GM19099 (cell line): Measurements from ENCODE around the gene NUDT14.

Experiments
- POLR2A ChIP-seq: IDR thresholded peaks from 3 replicates; pipeline ENCODE4 v1.6.1; 2011; ENCODE audit warnings: low read depth; ENCODE audit not compliant: insufficient read length; ENCODE audit errors: extremely low read depth

The NUDT14 gene

DNA sequence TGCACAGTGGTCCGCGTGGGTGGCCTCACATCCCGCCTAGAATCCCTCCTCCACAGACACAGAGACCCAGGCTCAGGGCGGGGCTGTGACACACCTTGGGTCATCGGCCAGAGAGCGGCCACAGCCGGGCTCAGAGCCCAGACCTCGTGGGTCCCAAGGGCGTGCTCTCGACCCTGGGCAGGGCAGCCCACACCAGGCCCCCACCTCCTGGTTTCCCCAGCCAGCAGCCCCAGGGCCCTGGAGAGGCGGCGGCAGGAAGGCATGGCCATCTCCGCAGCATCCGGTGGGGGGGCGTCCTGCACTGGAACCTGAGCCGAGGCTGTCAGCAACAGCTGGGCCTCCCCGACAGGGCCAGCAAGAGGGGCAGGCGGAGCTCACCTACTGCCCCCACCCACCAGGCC, 27.8 kb downstream of the NUDT14 start:
- no peak for TF ChIP-seq POLR2A

DNA sequence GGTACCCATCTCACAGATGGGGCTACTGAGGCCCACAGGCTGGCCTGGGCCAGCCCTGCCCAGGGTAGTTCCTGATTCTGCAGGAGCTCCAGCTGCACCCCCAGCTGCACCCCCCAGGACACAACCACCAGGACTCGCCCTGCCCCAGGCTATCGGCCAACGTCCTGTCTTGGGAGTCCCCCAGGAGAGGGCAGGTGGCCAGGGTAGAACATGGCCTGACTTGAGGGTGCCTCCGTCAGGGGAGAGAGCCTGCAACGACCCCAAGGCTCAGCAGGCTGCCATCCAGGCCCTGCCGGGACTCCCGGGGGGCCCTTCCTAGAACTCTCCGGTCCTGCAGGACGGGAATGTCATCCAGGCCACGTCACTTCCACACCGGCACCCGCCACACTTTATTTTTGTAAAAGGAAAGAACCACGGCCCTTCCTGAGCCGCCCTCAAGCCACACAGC, 28.3 kb downstream of the NUDT14 start:
- no peak for TF ChIP-seq POLR2A

DNA sequence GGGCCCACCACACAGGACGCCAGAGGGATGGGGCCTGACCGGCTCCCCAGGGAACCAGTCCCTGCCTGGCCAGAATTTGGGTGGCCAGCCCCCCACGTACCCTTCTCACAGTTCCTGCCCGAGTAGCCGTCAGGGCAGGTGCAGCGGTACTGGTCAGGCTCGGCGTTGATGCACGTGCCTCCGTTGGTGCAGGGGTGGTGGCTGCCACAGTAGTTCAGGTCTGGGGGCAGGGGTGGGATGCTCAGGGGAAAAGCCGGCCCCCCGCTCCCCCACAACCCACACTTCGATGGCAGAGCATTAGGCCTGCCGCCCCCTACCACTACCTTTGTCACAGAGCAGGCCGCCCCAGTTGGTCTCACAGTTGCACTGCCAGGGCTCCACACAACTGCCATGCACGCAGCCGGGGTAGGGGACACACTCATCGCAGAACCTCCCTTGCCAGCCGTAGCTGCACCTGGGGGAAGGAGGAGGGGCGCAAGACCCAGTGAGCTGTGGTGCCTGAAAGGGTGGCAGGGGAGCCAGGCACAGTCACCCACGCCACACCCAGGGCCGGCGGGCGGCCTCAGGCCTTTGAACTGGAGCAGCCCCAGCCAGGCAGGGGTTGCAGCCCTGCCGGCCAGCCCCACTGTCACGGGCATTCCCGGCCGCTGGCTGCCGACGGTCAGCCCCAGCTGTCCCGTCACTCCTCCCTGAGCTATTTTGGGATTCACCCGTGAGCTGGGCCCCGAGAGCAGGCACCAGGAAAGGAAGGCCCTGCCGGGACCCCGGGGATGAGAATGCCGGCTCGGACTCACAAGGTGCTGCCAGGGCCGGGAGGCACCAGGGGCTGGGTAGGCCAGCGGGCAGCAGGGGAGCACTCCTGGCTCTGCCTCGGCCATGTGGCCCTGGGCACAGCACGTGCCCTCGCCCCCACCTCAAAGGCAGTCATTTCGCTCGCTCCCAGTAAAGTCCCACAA, 29.0 kb downstream of the NUDT14 start:
- TF ChIP-seq POLR2A: no peak

DNA sequence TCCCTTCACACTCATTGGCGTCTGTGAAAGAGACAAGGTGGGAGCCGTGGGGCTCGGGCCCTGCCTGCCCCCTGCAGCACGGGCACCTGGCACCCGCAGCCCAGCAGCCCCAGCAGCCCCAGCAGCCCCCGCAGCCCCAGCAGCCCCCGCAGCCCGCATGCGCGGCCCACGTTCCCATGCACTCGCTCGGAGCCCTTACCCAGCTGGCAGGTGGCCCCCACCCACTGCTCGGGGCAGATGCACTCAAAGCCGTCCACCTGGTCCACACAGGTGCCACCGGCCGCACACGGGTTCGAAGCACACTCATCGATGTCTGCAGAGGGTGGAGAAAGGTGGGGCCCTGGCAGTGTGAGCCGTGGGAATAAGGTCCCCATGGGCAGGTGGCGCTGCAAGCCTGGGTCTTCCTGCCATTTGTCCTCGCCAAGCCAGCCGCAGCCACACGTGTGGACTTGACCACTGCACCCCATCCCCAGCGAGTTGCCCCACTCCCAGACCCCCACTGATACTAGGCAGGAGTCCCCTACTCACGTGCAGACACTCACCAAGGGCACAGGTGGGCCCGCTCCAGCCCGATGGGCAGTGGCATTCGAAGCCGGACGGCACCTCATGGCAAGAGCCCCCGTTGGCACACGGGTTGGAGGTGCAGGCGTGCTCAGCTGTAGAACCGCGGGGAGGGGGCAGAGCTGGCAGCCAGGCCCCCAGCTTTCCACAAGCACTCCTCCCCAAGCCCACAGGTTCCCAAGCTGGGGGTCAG, 29.9 kb downstream of the NUDT14 start:
- no peak for TF ChIP-seq POLR2A

DNA sequence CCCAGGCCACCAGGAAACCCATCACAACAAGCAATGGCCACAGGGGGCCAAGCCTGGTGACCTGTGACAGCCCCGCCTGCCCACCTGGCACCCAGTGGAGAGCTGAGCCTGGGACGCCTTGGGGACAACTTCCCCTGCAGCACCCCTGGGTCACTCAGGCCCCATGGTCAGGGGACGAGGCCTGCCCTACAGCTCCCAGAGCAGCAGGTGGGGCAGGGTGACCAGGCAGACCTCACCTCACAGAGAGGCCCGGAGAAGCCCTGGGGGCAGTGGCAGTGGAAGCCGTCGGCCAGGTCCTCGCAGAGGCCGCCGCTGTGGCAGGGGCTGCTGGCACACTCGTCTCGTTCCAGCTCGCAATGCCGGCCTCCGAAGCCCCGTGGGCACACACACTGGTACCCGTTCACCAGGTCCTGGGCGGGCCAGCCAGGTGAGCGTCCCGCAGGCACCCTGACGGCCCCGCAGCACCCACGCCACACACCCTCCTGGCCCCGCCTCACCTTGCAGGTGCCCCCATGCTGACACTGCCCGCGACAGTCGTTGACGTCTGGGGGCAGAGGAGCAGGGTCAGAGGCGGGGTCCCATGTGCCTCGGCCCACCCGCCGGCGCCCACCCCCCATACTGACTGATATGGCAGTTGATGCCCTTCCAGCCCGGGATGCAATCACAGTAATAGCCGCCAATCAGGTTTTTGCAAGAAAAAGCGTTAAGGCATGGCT, 30.6 kb downstream of the NUDT14 start:
- no peak for TF ChIP-seq POLR2A

DNA sequence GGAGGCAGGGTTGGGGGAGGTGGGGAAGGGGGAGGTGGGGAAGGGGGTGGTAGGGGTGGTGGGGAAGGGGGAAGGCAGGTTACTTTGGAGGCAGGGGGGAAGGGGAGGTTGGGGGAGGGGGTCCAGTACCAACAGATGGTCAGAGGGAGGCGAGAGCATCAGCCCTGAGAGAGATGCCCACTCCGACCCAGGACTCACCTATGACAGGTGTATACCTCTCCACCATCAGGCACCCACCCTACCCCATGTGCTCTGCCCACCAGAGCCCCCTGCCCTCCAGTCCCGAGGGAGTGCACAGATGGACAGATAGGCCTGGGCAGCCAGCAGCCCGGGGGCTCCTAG, 31.1 kb downstream of the NUDT14 start:
- TF ChIP-seq POLR2A: no peak

DNA sequence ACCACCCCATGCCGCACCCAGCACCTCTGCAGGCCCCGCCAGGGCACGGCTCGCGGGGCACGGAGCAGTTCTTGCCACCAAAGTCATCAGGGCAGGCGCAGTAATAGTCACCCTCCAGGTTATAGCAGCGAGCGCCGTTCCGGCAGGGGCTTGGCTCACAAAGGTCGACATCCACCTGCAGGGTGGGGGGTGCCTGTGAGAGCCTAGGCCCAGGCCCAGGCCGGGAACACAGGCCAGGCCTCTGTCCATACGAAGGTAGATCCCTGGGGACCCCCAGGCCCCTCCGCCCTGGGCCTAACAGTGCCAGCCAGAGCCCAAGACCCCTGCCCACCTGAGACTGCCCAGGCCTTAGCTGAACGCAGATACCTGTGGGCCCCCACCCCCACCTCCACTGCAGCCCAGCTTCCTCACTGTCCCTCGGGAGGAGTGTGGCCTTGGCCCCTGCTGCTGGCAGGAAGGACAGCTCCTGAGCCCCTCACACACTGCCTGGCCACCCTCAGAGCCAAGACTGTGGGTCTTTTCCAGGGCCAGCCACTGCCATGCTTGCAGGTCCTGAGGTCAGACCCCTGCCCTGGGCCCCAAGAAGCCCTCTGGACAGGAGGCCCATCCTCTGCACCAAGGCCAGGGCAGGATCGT, 31.8 kb downstream of the NUDT14 start:
- TF ChIP-seq POLR2A: no peak

DNA sequence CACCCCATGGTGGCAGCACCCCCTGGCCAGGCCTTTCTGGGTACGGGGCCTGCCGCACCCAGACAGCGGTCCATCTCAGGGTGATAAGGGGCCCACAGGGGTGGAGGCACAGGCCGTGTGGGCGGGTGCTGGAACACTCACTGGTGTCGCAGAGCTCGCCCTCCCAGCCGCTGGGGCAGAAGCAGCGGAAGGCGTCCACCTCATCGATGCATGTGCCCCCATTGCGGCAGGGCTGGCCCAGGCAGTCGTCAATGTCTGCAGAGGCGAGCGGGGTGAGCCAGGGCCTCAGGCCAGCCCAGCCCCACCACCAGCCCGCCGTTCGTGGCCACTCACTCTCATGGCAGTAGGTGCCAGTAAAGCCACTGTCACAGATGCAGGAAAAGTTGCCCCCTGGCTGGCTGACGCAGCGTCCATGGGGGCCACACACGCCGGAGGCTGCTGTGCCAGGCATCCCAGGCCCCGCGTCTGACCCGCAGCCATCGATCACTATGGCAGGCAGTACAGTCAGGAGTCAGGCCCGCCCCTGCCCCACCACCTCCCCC, 32.4 kb downstream of the NUDT14 start:
- TF ChIP-seq POLR2A: no peak

DNA sequence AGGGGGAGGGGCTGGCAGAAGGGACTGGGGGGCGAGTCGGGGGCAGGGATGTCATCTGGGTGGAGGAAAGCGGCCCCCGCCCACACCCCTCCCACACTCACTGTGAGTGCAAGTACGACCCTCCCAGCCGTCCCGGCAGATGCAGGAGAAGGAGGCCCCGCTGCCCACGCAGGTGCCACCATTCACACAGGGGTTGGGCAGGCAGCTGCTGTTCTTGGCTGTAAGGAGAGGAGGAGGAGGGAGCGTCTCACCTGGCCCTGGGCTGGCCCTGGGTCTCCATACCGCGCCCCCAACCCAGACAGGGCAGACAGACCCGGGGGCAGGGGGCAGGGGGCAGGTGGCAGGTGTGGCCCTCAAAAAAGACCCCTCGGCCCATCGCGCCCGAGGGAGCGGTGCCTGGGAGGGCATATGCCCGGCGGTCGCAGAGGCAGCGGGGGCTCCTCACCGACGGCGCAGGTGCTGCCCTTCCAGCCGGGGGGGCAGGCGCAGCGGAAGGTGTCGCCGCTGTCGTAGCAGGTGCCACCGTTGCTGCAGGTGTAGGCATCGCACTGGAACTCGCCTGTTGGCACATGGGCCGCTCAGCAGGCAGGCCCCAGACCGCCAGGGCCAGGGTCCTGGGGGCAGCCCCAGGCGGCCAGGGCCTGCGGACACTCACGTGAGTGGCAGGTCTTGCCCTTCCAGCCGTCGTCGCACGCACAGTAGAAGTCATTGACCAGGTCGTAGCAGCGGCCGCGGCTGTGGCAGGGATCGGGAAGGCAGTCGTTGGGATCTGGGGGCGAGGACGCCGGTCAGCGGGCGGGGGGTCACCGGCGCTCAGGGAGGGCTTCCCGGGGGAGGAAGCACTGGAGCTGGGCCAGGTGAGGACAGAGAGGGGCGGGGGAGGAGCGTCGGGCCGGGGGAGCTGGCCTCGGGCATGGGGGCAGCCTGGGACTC, 33.2 kb downstream of the NUDT14 start:
- no peak for TF ChIP-seq POLR2A

DNA sequence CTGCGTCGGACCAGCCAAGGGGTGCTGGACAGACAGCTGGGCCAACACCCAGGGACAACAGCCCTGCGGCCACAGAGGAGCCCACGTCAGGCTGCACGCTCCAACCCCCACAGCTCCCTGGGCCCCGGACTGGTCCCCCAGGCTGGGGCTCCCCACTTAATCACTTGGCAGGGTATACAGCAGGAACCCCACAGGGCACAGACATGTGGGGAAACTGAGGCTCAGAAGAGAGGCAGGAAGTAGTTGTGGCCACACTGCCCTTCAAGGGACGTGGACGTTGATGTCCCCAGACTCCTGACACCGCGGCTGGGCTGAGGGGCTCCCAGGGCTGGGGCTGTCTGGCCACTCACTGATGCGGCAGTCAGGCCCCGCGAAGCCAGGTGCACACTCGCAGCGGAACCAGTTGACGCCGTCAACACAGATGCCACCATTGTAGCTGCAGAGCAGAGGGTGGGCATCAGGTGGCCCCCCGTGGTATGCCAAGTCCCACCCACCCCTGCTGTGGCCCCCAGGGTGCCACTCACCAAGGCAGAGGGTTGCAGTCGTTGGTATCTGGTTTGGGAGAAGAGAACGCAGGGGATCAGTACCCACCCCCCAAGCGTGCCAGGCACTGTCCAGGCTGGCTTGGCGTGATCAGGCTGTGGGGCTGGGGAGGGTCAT, 34.0 kb downstream of the NUDT14 start:
- TF ChIP-seq POLR2A: no peak

DNA sequence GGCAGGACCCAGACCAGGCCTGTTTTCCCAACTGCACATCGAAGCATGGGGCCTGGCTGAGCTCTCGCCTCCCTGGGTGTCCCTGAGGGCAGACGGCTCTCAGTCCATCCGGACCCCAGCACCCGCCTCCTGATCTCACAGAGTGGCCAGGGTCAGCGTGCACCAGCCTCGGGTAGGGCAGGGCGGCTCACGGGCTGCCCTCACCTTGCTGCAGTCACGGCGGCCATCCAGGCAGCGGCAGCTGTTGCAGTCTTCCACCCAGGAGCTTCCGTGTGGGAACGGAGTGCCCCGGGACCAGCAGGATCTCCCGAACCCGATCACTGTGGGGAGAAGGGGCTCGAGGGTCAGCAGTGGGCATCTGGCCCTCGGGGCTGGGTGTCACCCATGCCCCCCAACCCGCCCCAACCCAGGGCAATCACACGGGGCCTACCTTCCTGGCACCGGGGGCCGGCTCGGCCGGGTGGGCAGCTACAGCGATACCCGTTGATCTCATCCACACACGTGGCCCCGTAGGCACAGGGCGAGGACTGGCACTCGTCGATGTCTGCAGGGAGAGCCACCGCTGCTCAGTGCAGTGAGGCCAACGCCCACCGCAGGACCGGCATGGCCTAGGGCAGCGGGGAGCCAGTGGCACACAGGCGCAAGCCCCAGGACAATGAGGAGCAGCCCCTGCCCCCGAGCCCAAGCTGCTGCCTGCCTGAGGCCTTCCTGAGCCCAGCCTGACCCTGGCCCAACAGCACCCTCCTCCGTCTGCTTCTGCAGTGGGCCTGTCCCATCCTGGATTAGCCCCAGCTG, 34.7 kb downstream of the NUDT14 start:
- TF ChIP-seq POLR2A: no peak
